AG09319 (cell line): ENCODE data around the gene TMED8.

Source experiments
- DNase-seq: peaks from one replicate; pipeline ENCODE4 v3.0.0-alpha.2; 2010; ENCODE audit warnings: low read depth; ENCODE audit errors: extremely low read depth
- CTCF ChIP-seq: IDR thresholded peaks from 2 replicates; pipeline ENCODE4 v1.5.1; 2011; ENCODE audit warnings: low read depth, mild to moderate bottlenecking, inconsistent platforms, low read length, moderate library complexity

TMED8 gene

GRCh38 chr14:77296155-77296554 is 80.7 kb downstream of the TMED8 start:
- DNase-seq, result no peak
- TF ChIP-seq CTCF, result no peak

DNA sequence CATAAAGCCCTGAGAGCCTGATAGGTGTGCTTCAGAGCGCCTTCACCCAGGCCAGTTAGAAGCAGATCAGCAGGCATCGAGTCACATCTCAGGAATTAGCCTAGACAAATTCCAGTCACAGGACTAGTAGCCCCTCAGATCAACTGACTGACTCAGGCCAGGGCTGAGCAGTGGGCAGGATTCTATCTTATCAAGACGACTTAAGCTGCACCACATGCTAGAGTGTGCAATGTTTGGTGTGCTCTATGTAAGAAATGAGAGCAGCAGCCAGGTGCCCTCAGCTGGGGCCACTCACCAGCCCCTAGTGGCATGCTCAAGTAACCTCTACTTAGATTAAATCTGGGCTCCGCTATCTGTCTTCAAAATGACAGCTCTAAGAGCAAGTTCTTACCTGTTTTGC is 86.2 kb downstream of the TMED8 start:
- no peak for DNase-seq
- no peak for TF ChIP-seq CTCF

GRCh38 chr14:77286576-77286975 is 90.3 kb downstream of the TMED8 start:
- no peak for DNase-seq
- no peak for TF ChIP-seq CTCF
